Stimulated activated CD8-positive, alpha-beta memory T cell treated with anti-CD3 and anti-CD28 coated beads, Interleukin-7, amount 100 ng/mL, for 4 hours (primary cell): Measurements from ENCODE around the gene TWIST2.

ENCODE experiments used
- DNase-seq, 2 donors: peaks; one replicate each; pipeline ENCODE4 v3.0.0-alpha.2; 2020; ENCODE audit warnings: low read depth in 2 of 2

The TWIST2 gene

GRCh38 chr2:238856713-238857567 lies 9.1 kb downstream of the TWIST2 start:
- DNase-seq = no peak

- no peak for DNase-seq
Measured at GRCh38 chr2:238857959-238858358, 10.1 kb downstream of the TWIST2 start.

GRCh38 chr2:238859636-238860347 lies 11.9 kb downstream of the TWIST2 start:
- DNase-seq = no peak

- DNase-seq = no peak
Measured at GRCh38 chr2:238861013-238861730, 13.3 kb downstream of the TWIST2 start.

GRCh38 chr2:238861766-238862315 lies 14.0 kb downstream of the TWIST2 start:
- no peak for DNase-seq

- no peak for DNase-seq
Measured at GRCh38 chr2:238862701-238863100, 14.8 kb downstream of the TWIST2 start.

- DNase-seq = no peak
Measured at GRCh38 chr2:238863231-238863630, 15.3 kb downstream of the TWIST2 start.

GRCh38 chr2:238863749-238864206 lies 15.9 kb downstream of the TWIST2 start:
- no peak for DNase-seq

GRCh38 chr2:238864207-238865014 lies 16.5 kb downstream of the TWIST2 start:
- no peak for DNase-seq

- no peak for DNase-seq
Measured at GRCh38 chr2:238865015-238865719, 17.3 kb downstream of the TWIST2 start.

- no peak for DNase-seq
Measured at GRCh38 chr2:238865744-238866355, 18.0 kb downstream of the TWIST2 start.

GRCh38 chr2:238866656-238867277 lies 18.9 kb downstream of the TWIST2 start:
- no peak for DNase-seq

- no peak for DNase-seq
Measured at GRCh38 chr2:238868067-238868524, 20.2 kb downstream of the TWIST2 start.

- DNase-seq = no peak
Measured at GRCh38 chr2:238868616-238869292, 20.9 kb downstream of the TWIST2 start.

- no peak for DNase-seq
Measured at GRCh38 chr2:238869293-238870124, 21.6 kb downstream of the TWIST2 start.

GRCh38 chr2:238870261-238870660 lies 22.4 kb downstream of the TWIST2 start:
- no peak for DNase-seq

- DNase-seq = no peak
Measured at GRCh38 chr2:238872026-238872425, 24.1 kb downstream of the TWIST2 start.
